Measurements from ENCODE around the gene SETDB2. TPM values are rescaled to one million over a fixed set of nuclear protein-coding genes. Genes with fewer than 3 reads are reported as not detected.

The SETDB2 gene
- total RNA-seq, 1 donor from 2014 or later, result 10.8 TPM

DNA sequence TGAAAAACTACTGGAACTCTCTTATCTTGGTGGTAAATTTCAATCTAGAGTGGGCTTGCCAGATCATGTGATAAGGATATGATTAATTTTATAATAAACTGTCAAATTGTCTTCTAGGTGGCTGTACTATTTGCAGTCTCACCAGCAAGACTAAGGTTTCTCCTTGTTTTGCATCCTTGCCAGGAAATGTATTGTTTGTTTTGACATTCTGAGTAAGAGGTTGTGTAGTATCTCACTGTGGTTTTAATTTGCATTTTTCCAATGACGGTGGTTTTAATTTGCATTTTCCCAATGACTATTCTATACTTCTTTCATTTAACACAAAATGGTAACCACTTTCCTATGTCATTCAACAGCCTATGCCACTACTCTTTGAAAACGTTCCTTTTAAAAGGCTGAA lies 2.2 kb upstream of the SETDB2 start:
- no peaks in the 10 kb centered on the region for H3K9me3 Mint-ChIP-seq
- no peak overlapping the region for H3K4me3 Mint-ChIP-seq
- TF ChIP-seq, protein P1, sequence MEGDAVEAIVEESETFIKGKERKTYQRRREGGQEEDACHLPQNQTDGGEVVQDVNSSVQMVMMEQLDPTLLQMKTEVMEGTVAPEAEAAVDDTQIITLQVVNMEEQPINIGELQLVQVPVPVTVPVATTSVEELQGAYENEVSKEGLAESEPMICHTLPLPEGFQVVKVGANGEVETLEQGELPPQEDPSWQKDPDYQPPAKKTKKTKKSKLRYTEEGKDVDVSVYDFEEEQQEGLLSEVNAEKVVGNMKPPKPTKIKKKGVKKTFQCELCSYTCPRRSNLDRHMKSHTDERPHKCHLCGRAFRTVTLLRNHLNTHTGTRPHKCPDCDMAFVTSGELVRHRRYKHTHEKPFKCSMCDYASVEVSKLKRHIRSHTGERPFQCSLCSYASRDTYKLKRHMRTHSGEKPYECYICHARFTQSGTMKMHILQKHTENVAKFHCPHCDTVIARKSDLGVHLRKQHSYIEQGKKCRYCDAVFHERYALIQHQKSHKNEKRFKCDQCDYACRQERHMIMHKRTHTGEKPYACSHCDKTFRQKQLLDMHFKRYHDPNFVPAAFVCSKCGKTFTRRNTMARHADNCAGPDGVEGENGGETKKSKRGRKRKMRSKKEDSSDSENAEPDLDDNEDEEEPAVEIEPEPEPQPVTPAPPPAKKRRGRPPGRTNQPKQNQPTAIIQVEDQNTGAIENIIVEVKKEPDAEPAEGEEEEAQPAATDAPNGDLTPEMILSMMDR (IDR thresholded peaks at IDR 0.05; ENCODE audit: unreplicated experiment), result no peak
- H3K27ac Mint-ChIP-seq, result no peak overlapping the region
- no peaks in the 10 kb centered on the region for H3K27me3 Mint-ChIP-seq (ENCODE audit: low read depth)
- peaks cover 20% of the 10 kb centered on the region for H3K4me1 Mint-ChIP-seq
- no peaks in the 10 kb centered on the region for H3K36me3 Mint-ChIP-seq
- no peak for DNase-seq (ENCODE audit: low spot score in 2 of 2, unreplicated experiment in 2 of 2)

DNA sequence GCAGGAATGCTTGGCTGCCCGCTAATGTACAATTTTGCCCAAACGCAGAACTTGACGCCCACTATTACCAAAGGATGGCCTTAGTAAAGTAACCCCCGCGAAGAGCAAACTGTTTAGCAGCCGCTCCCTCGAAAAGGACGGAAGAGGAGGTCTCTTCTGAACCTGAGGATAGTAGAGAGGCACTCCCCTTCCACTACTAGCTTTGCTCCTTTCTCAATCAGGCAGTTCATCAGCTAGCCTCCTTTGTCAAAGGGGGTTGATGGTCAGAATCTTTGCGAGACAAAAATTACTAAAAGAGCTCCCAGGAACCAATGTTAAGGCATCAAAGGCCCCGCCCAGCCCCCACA lies 744 bp upstream of the SETDB2 start:
- Mint-ChIP-seq H3K27me3 (ENCODE audit: low read depth) (no peaks in the 10 kb centered on the region), H3K27ac (peak overlapping the region; percentile 99), H3K36me3 (no peaks in the 10 kb centered on the region), H3K4me1 (peaks cover 31% of the 10 kb centered on the region), H3K4me3 (peak overlapping the region; percentile 97), H3K9me3 (no peaks in the 10 kb centered on the region)
- TF ChIP-seq, protein P1 (IDR thresholded peaks at IDR 0.05; ENCODE audit: unreplicated experiment), result no peak
- no peak for DNase-seq (ENCODE audit: low spot score in 2 of 2, unreplicated experiment in 2 of 2)

DNA sequence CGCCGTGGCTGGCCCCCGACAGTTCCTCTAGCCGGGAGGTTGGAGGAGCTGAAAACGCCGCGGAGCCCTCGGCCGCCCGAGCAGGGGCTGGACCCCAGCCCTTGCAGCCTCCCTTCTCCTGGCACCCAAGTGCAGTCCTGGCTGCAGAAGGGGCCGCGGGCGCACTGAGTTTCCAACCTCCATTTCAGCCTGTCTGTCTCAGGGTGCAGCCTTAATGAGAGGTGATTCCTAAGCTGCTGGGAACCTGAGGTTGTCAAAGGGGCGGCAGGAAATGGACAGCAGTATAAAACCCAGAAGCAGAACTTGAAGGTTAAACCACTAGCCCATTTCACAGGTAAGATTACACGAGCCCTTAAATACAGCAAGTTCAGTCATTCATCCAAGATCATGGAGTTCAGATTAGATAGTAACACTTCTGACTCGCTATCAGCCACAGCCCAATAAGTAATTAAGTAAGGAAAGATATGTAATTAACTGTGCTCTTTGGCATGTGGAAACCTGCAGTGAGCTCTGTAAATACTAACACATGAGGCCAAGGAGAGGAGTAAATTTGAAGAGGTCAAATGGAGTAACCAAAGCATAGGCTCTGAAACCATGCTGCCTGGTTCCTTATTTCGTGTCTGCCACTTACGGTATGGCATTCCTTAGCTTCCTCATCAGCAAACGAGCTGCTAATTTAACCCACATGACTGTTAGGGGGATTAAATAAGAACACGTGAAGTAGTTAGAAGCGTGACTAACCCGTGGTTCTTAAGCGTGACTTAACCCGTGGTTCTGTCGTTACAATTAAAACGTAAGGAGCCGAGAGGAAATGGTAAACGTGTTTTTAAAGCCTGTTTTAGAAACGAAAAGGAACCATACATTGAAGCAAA lies 686 bp downstream of the SETDB2 start:
- no peak for DNase-seq (ENCODE audit: low spot score in 2 of 2, unreplicated experiment in 2 of 2)
- peak overlapping the region; percentile 97 for H3K4me3 Mint-ChIP-seq
- peaks cover 2% of the 10 kb centered on the region for H3K36me3 Mint-ChIP-seq
- H3K9me3 Mint-ChIP-seq, result no peaks in the 10 kb centered on the region
- TF ChIP-seq, protein P1 (IDR thresholded peaks at IDR 0.05; ENCODE audit: unreplicated experiment), result no peak
- no peaks in the 10 kb centered on the region for H3K27me3 Mint-ChIP-seq (ENCODE audit: low read depth)
- H3K4me1 Mint-ChIP-seq, result peaks cover 33% of the 10 kb centered on the region
- peak overlapping the region; percentile 92 for H3K27ac Mint-ChIP-seq

DNA sequence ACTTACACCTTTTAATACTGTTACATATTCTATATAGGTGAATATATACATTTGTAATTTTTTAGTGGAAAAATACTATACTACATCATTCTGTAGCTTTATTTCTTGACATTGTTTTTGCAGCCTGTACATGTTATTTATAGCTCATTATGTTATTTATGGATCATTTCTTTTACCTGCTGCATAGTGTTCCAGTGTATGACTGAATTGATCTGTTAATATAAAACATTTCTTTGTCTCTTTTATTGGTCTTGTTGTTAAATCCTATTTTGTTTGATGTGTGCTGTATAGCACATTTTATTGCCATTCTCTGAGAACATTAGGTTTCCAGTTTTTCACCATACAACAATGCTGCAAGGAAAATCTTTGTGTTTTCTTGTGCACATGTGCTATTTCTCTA lies 2.4 kb downstream of the SETDB2 start:
- H3K4me3 Mint-ChIP-seq, result no peak overlapping the region
- TF ChIP-seq, protein P1 (IDR thresholded peaks at IDR 0.05; ENCODE audit: unreplicated experiment), result no peak
- DNase-seq (ENCODE audit: low spot score in 2 of 2, unreplicated experiment in 2 of 2), result no peak
- H3K27me3 Mint-ChIP-seq (ENCODE audit: low read depth), result no peaks in the 10 kb centered on the region
- peaks cover 2% of the 10 kb centered on the region for H3K36me3 Mint-ChIP-seq
- H3K9me3 Mint-ChIP-seq, result no peaks in the 10 kb centered on the region
- H3K4me1 Mint-ChIP-seq, result peaks cover 33% of the 10 kb centered on the region
- H3K27ac Mint-ChIP-seq, result peak overlapping the region; percentile 66

DNA sequence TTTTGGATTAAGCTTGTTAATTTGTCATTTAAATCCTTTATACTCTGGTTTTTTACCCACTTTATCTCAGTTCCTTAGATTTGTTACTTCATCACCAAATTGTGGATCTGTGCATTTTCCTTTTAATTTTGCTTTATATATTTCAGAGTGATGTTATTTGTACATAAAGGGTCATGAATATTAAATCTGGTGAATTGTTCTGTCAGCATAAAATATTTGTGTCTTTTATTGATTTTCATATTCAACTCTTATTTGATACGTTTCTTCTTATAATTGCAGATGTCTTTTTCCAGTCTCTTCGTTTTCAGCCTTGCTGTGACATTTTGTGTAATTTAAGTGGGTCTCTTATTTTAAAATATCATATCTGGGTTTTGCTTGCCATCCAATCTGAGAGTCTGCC lies 4.7 kb downstream of the SETDB2 start:
- H3K9me3 Mint-ChIP-seq, result no peaks in the 10 kb centered on the region
- peaks cover 4% of the 10 kb centered on the region for H3K36me3 Mint-ChIP-seq
- peaks cover 25% of the 10 kb centered on the region for H3K4me1 Mint-ChIP-seq
- no peaks in the 10 kb centered on the region for H3K27me3 Mint-ChIP-seq (ENCODE audit: low read depth)
- TF ChIP-seq, protein P1 (IDR thresholded peaks at IDR 0.05; ENCODE audit: unreplicated experiment), result no peak
- DNase-seq (ENCODE audit: low spot score in 2 of 2, unreplicated experiment in 2 of 2), result no peak
- no peak overlapping the region for H3K4me3 Mint-ChIP-seq
- H3K27ac Mint-ChIP-seq, result no peak overlapping the region

All from mesothelial cell of epicardium (in vitro differentiated cells).